GM19372 (cell line): Measurements from ENCODE around the gene PADI2.

Experiments
- ATAC-seq: cut with Tn5 transposase; IDR thresholded peaks from one replicate; pipeline ENCODE4 v1.9.1; 2021; ENCODE audit warnings: mild to moderate bottlenecking, low read depth, moderate library complexity; ENCODE audit not compliant: unreplicated experiment

The PADI2 gene

GRCh38 chr1:17093822-17094393 is 25.3 kb downstream of the PADI2 start:
- no peak for ATAC-seq

GRCh38 chr1:17091252-17091651 is 28.0 kb downstream of the PADI2 start:
- ATAC-seq, result no peak

- no peak for ATAC-seq
These were observed 29.7 kb downstream of the PADI2 start for GRCh38 chr1:17089506-17089905.

- no peak for ATAC-seq
These were observed 32.5 kb downstream of the PADI2 start for GRCh38 chr1:17086751-17087150.

GRCh38 chr1:17084787-17085186 is 34.5 kb downstream of the PADI2 start:
- no peak for ATAC-seq

- ATAC-seq, result no peak
These were observed 36.5 kb downstream of the PADI2 start for GRCh38 chr1:17082761-17083160.

- ATAC-seq, result no peak
These were observed 37.8 kb downstream of the PADI2 start for GRCh38 chr1:17081439-17081838.

- ATAC-seq, result no peak
These were observed 38.4 kb downstream of the PADI2 start for GRCh38 chr1:17080880-17081279.

GRCh38 chr1:17080085-17080759 is 39.0 kb downstream of the PADI2 start:
- ATAC-seq, result no peak

GRCh38 chr1:17078991-17079868 is 40.0 kb downstream of the PADI2 start:
- ATAC-seq, result no peak

GRCh38 chr1:17075470-17076255 is 43.6 kb downstream of the PADI2 start:
- ATAC-seq, result no peak

GRCh38 chr1:17071794-17072193 is 47.5 kb downstream of the PADI2 start:
- no peak for ATAC-seq

GRCh38 chr1:17070163-17070525 is 49.1 kb downstream of the PADI2 start:
- no peak for ATAC-seq

- ATAC-seq, result no peak
These were observed 49.6 kb downstream of the PADI2 start for GRCh38 chr1:17069452-17070162.

- no peak for ATAC-seq
These were observed 50.5 kb downstream of the PADI2 start for GRCh38 chr1:17068789-17069188.

- no peak for ATAC-seq
These were observed 51.6 kb downstream of the PADI2 start for GRCh38 chr1:17067465-17068240.

- ATAC-seq, result no peak
These were observed 52.2 kb downstream of the PADI2 start for GRCh38 chr1:17067069-17067426.

- ATAC-seq, result no peak
These were observed 52.7 kb downstream of the PADI2 start for GRCh38 chr1:17066361-17067068.

GRCh38 chr1:17065666-17066065 is 53.6 kb downstream of the PADI2 start:
- ATAC-seq, result no peak
